Erythroblast (primary cell): ENCODE results near the gene CHN1.

Source experiments
- GATA1 ChIP-seq: IDR thresholded peaks from 2 replicates; pipeline ENCODE4 v1.6.1; 2011; ENCODE audit warnings: low read depth, mild to moderate bottlenecking, control low read depth, low read length, moderate library complexity
- POLR2A ChIP-seq: IDR thresholded peaks from 2 replicates; pipeline ENCODE4 v1.6.1; 2011; ENCODE audit warnings: mild to moderate bottlenecking, low read length

GRCh38 chr2:174929786-174930185 lies 75.4 kb downstream of the CHN1 start:
- TF ChIP-seq POLR2A (no peak), GATA1 (no peak)
